Posterior vena cava (tissue), 2 donors: ENCODE data around the gene FAM107B. TPM values are rescaled to one million over a fixed set of nuclear protein-coding genes. Genes with fewer than 3 reads are reported as not detected.
"Not testable (repeated sequence)": the region's sequence is repeated elsewhere in the genome, so short reads cannot be mapped to it uniquely, and the experiment has no call there.

Experiments
- DNase-seq: peaks from one replicate; pipeline ENCODE4 v3.0.0-alpha.2; 2020; ENCODE audit warnings: low spot score
- intact Hi-C, 2 donors: fragments of 100-400 bp; cut with DNase I; formaldehyde crosslinking; loops; one replicate each; pipeline versions ENCODE4 v1.14.1 to v1.14.2; 2022 to 2023
- total RNA-seq, 2 donors: library from RNA; stranded (reverse); fragmentation: NEBNext Ultra II Directional; extraction: Animal tissue kit (Norgen Biotek cat#: 25700); gene quantifications; one replicate each; pipeline ENCODE4 v1.2.1, GENCODE V29; 2021
- donor health status: DM: yes; HTN: yes; CAD: no.
- donor health status: DM: yes; HTN: yes; CAD: no.

Gene FAM107B
- total RNA-seq, 2 donors from 2014 or later: 23.2 to 28.4 TPM

DNA sequence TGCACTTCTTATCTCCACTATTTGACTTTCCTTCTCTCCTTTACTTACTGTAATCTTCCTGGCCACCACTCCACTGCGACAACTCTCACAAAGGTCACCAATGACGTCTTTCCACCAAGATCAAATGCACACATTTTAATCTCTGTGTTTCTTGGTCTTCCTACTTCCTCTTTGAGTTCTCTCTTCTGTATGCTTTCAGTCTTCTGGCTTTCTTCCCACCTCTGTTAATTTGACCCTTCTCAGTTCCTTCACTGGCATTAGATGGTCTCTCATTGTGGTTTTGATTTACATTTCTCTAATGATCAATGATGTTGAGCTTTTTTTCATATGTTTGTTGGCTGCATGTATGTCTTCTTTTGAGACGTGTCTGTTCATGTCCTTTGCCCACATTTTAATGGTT, 31.9 kb downstream of the FAM107B start:
- intact Hi-C loops: no loop called here
- DNase-seq: no peak

DNA sequence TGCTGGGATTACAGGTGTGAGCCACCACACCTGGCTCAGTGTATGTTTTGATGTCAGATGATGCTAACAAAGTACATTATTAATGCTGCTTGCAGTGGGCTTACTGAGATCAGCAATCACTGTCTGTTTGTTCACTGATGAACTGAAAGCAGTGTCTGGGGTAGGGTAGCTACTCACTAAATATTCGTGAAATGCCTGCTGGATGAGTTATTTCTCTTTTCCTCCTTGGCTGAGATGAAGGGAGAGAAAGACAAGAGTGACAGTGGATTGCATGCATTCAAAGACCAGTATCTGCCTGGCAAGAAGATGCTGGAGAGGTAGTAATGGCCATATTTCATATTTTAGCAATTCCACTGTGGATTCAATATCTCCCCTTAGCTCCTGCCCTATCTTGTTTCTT, 32.3 kb downstream of the FAM107B start:
- intact Hi-C loops: no loop called here
- no peak for DNase-seq

DNA sequence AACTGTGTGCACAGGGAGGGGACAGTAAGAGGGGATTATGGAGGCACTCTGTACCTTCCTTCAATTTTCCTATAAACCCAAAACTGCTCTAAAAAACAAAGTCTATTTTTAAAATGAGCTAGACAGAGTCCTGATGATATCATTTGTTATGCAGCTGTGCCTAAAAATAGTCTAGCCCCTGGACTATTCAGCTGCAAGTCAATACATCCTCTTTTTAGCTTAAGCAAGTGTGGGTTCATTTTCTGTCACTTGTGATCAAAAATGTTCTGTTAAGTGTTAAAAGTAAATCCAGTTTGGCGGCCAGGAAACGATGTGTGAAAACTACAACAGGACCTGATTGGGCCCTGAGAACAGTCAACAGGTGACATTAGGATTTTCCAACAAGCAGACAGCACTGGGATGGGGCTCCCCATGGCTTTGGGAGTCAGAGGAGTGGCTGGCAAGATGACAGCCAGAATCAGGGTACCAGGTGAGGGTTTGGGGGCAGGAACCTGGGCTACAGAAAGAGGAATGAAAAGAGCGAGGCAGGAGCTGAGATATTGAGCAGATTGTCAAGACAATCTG, 33.9 kb downstream of the FAM107B start:
- intact Hi-C loops: no loop called here
- DNase-seq: no peak

DNA sequence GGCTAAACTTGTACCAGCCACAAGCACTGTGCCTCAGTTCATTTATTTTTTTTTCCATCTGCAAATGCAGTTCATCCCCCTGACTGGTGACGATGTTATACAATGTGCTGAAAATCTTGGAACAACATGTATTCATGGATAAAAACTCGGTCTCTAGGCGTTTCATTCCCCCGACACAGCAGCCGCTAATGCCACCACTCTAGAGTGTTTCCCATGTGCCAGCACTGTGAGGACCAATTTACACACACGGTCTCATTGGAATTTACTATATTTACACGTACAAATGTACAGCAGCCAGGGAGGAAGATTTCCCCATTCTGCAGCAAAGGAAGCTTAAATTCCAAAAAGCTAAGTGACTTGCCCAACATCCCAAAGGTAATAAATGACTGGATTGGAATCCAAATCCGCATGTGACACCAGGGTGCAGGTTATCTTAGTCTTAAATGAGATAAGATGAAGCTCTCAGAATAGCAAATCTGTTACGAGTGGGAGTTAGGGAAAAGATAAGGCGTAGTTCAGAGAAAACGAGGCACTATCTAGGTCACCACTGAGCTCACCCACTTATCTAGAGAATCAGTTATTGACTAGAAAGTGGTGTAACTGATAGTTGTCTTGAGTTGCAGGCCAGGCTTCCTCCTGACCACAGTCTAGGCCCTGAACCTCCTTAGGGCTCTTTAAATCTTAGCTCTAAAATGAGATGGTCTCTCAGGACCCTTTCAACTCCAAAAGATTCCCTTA, 36.7 kb downstream of the FAM107B start:
- intact Hi-C loops: no loop called here
- no peak for DNase-seq

DNA sequence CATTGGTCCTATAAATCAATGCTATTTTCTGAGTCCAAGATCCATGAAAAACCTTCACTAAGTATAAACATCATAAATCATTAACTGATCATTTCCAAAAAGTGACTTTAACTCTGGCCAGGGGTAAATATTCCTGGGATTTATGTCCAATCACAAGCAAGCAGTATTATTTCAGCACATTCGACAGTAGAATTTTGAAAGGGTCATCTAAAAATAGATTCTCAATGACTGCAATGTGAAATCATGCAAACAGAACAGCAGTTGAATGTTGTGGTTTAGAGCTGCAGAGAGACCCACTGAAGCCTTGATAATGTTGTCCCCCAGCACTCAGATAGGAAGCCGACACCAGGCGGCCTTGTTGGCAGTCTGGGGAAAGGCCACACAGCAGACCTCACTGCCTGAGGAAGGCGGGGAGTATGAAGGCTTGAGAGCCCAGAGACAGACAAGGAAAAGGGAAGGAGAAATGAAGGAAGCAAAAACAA, 38.1 kb downstream of the FAM107B start:
- intact Hi-C loops: no loop called here
- no peak for DNase-seq

DNA sequence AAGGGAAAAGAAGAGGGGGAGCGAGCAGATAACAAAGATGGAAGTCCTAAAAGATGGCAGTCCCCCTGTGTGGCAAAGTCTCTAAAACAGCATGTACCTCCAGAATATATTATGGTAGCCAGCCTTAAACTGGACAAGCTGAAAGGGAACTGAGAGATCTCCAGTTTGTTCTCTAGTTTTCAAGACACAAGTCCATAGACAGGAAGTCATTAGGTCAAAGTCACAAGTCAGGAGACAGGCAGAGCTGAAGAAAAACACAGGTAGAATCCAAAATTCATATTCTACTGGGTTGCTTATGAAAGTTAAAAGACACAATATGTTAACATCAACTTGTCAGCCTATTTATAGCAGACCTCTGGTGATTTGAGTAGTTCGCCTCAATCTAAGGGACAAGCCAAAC, 38.7 kb downstream of the FAM107B start:
- intact Hi-C loops: no loop called here

DNA sequence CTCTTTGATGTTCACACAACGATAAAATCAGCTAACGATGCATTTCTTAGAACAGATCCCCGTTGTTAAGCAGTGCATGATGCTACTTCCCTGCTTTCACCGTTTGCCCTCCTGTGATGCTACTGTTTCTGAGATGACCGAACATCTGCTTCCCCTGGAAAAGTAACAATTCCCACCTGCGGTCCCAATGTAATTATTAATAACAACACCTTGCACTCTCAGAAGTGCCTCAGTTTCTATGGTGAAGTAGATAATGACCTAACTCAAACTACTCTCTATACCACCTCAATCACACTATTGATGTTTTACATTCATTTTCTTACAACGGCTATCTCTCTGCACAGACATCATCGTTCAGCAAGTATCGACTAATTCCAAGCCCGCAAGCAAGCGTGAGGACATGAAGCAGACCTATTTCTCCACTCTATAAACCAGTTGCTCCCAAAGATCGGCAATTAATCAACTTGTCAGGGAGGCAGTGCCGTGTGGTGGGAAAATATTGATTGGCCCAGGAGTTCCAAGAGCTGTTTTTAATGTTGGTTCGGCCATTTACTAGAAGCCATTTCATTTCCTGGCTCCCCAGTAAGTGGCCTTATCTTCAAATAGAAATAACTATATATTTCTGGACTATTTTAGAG, 42.7 kb downstream of the FAM107B start:
- intact Hi-C loops: no loop called here
- DNase-seq: no peak

More for the DNA sequence above, 38.7 kb downstream of the FAM107B start:
- no peak for DNase-seq

DNA sequence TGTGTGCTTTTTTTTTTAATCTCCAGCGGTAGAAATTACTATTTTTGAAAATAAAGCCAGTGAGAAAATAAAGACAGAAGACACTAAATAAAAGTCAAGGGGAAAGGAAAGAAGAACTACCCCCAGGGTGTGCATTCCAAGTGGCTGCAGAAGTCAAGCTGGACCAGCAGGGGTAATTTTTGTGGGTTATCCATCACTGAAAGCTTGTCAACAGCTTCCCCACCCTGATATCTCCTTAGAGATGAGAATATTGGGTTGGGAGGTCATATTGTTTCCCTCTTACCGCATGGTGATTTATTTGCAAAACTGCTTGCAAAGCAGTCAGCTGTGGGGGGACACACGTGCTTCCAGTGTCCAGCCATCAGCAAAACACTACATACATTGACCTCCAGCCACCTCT, 46.4 kb downstream of the FAM107B start:
- DNase-seq: no peak
- intact Hi-C loops: no loop called here

DNA sequence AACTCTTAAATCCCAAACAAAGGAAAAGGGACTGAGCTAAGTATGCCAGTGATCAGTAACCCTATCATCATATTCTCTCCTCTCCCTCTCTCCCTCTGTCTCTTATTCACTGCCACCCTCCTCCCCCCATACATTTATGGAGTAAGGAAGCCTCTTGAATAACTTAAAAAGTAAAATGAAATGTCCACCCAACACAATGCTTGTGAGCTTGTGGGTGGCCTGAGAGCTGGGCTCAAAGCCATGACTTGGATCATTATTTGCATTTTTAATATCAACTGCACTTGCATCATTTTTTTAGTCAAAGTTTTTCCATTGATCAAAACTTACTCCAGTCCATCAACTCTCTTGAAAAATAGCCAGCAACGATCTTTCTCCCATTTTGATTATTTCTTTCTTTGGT, 46.8 kb downstream of the FAM107B start:
- no peak for DNase-seq
- intact Hi-C loops: no loop called here

DNA sequence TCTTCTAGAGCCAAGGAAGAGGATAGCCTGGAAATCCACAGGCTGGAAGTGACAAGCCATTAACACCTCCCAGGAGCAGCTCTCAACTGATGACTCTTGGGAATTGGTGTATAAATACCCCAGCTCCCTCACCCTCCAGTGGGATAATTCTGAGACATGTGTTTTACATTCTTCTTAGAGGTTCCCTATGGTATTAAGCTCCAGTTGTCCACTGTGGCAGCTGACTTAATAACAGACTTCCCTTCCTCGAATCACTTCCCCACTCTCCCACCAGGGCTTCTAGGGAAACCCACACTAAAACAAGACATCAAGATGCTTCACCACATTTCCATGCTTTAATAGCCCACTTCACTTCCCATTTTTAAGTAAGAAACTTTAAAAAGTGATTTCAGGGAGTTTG, 47.2 kb downstream of the FAM107B start:
- no peak for DNase-seq
- intact Hi-C loops: no loop called here

DNA sequence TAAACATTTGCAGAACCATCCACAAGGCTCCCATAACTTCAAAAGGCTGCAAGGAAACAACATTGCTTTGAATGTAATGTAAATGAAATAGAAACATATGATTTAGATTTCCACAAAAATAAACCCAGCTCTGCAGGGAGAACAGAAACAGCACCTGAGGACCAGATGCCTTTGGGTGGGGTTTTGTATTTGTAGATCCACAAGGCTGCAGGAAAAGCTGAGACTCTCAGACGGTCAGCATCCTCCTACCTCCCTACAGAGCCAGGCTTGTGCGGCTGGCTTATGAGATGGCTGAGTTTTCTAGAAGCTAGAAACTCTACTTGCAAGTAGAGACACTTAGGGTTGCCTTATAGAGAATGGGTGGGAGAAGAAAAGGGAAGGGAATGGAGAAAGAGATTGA, 49.8 kb downstream of the FAM107B start:
- intact Hi-C loops: no loop called here
- no peak for DNase-seq

DNA sequence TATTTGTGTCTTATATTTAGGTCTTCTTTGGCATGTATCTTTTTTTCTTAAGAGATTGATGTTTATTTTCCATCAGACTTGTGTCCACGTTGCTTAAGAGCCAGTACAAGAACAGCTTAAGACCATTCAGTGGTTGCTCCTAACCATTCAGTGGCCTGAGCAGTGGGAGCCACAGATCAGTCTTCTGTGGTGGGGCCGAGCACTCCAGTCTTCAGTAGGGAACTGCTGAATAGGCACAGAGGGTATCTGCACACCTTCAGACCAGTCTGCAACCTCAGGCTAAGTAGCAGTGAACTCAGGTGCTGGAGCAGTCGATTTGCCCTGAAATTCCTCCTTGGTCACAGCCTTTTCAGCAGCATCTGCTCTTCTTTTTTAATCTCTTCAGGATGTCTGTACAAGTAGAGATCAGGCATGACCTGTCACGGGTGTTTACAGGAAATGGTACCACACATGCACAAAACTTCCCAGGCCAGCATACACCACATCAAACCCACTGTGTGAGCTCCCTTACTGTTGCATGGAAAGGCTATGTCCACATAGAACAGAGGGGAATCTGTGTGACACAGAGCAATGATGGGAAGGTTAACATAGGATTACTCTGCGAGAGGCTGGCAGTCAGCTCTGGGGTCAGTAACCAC, 51.5 kb downstream of the FAM107B start:
- intact Hi-C loops: no loop called here
- no peak for DNase-seq

DNA sequence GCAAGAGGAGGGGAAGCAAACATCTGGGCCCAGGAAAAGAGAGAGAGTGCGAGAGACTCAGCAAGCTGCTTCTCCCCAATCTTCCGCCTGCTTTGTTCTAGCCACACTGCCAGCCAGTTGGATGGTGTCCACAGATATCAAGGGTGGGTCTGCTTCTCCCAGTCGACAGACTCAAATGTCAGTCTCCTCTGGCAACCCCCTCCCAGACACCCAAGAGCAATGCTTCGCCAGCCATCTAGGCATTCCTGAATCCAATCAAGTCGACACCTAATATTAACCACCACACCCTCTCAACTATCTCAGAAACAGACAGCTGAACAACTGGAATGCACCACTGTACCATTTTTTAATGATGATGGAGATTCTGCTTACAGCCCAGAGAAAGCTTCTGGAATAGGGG, 57.1 kb downstream of the FAM107B start:
- DNase-seq: no peak
- intact Hi-C loops: no loop called here

DNA sequence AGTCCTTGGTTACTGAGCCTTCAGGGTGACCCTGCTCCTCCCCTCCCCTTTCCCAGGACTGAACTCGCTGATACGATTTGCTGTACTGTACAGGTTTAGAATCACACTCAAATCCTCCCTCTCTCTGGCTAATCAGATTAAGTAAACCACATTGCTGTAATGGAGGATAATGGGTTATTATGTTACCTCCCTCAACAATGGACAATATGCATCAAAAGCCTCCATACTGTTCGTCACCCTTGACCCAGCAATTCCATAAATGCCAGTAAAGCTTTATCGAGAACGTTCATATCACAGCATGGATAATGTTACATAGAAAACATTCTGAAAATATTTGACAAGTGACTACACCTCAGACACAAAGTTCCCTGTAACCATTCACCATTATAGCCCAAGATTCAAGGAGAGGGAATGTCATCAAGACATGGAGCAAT, 61.7 kb downstream of the FAM107B start:
- intact Hi-C loops: no loop called here
- DNase-seq: no peak

DNA sequence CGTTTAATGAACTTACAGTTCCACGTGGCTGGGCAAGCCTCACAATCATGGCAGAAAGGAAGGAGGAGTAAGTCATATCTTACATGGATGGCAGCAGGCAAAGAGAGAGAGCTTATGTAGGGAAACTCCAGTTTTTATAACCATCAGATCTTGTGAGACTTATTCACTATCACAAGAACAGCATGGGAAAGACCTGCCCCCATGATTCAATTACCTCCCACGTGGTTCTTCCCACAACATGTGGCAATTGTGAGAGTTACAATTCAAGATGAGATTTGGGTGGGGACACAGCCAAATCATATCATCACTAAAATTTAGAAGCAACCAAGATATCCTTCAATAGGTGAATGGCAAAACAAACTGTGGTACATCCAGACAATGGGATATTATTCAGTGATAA, 65.4 kb downstream of the FAM107B start:
- not testable (repeated sequence) for DNase-seq
- intact Hi-C loops: loop anchor here in 1 of 2 donors (10.0 kb wide), 1 partner anchor 1715 kb away; no protein-coding TSS in a partner anchor

DNA sequence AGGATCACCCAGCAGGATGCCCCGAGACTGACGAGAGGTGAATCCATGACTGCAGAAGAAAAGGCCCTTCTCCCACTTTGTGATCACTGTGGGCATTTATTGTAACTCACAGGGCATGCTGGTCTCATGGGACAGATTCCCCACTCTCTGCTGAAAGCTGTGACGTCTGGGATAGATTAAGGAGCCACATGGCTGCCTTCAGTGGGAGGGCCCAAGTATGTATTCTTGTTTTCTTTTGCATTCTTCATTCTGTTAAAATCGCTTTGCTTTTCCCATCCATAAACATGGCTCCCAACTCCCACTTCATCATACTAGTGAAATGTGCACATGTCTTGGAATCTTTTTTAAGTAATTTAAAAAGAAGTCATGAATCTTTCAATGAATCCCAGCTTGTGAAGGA, 67.2 kb downstream of the FAM107B start:
- no peak for DNase-seq
- intact Hi-C loops: loop anchor here in 1 of 2 donors (10.0 kb wide), 1 partner anchor 1717 kb away; no protein-coding TSS in a partner anchor

DNA sequence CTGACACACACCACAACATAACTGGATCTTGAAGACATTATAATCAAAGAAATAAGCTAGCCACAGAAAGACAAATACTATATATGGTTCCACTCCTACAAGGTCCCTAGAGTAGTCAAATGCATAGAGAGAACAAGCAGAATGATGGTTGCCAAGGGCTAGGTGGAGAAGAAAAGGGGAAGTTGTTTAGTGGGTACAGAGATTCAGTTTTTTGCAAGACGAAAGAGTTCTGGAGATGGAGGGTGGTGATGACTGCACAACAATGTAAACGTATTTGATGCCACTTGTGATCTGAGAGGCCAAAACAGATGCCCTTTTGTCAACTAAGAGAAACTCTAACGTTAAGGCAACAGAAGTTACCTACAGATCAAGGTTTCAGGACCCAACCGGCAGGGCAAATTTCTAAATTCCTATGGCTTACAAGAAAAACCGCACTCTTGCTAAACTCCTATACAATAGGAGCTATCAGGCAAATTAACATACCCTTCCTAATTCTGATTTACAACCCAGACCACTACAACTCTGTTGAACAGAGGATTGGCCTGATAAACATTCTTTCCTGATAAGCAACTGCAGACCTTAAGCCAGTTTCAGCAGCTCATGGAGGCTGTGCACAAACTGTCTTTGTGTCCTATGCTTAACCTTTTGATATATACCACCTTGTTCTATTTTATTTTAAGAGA, 69.0 kb downstream of the FAM107B start:
- DNase-seq: no peak
- intact Hi-C loops: loop anchor here in 1 of 2 donors (10.0 kb wide), 1 partner anchor 1719 kb away; no protein-coding TSS in a partner anchor

DNA sequence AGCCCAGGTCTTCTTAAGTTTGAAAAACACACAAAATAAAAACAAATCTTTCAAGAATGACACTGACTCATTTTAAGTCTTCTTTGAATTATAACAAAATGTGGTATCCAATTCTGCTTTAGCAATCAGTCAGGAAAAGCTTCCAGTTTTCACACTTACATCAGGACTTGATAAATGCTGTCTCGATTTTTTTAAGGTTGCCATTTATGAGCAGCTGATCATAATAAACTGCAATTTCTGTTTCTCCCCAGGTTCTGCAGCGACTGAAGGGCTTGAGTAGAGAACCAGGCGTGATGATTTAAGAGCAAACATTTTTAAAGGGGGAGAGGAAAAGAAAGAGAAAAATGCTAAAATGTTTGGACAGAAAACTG, 71.1 kb downstream of the FAM107B start:
- intact Hi-C loops: loop anchor here in 1 of 2 donors (10.0 kb wide), 1 partner anchor 1721 kb away; no protein-coding TSS in a partner anchor
- DNase-seq: no peak

DNA sequence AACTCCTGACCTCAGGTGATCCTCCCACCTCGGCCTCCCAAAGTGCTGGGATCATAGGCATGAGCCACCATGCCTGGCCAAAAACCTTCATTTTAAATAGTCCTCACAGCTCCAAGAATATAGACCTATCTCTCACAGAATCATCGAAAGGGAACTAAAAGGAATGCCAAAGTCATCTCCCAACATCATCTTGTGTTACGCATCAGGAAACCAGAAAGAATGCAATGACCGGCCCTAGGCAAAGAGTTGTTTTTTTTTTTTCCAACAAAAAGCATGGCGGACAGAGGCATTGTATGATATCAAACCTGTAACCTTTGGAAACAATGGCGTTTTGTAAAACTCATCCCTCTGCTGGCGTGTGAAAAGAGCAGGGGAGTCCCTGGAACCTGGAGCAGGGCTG, 73.2 kb downstream of the FAM107B start:
- DNase-seq: no peak
- intact Hi-C loops: loop anchor here in 1 of 2 donors (10.0 kb wide), 1 partner anchor 1723 kb away; no protein-coding TSS in a partner anchor
